ENCODE results near the gene LMO4. TPM values are rescaled to one million over a fixed set of nuclear protein-coding genes. Genes with fewer than 3 reads are reported as not detected.
A peak's percentile ranks its signal among the peaks of the same experiment; 100 is the strongest.

Gene LMO4
- total RNA-seq, 1 donor from 2014 or later, result 42.9 TPM

DNA sequence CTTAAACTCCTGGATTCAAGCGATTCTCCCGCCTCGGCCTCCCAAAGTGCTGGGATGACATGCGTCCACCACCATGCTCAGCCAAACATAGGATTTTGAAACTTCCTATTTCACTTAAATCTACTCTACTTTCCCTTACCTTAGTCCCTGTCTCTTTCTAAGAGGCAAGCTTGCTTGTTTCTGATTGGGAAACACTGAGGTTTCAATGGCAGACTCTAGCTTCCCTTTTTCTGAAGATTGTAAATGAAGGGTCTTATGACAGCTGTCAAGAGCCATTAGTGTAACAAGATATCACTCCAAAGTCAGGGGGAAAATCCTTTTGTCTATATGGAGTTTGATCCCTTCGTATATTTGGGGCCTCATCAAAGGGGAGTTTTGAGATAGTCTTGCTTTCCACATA lies 23.5 kb upstream of the LMO4 start:
- Histone ChIP-seq H3K4me3 (ENCODE audit: insufficient read depth, low read depth, low read length) (no peak overlapping the region), H3K9me3 (ENCODE audit: insufficient read depth, low read depth, low read length) (no peaks in the 10 kb centered on the region), H3K9ac (ENCODE audit: low read length) (no peak overlapping the region), H4K20me1 (ENCODE audit: insufficient read depth, low read length) (no peaks in the 10 kb centered on the region), H3K4me1 (ENCODE audit: insufficient read depth, low read length) (no peaks in the 10 kb centered on the region), H3K27me3 (ENCODE audit: insufficient read depth, low read length) (peaks cover 5% of the 10 kb centered on the region), H3K27ac (ENCODE audit: low read depth, low read length) (no peak overlapping the region), H3K79me2 (ENCODE audit: insufficient read depth, low read length) (no peaks in the 10 kb centered on the region), H3K36me3 (ENCODE audit: insufficient read depth, low read length) (no peaks in the 10 kb centered on the region), H2AFZ (ENCODE audit: low read depth, low read length) (no peak overlapping the region), H3K4me2 (ENCODE audit: low read length) (no peak overlapping the region)
- no peak for DNase-seq (ENCODE audit: low read depth)
- no peak for FAIRE-seq
- Mint-ChIP-seq H3K4me1 (ENCODE audit: low read depth, unreplicated experiment) (no peaks in the 10 kb centered on the region), H3K27ac (ENCODE audit: unreplicated experiment) (no peak overlapping the region), H3K9me3 (ENCODE audit: unreplicated experiment) (no peaks in the 10 kb centered on the region), H3K4me3 (ENCODE audit: unreplicated experiment) (no peak overlapping the region), H3K27me3 (ENCODE audit: low read depth, unreplicated experiment) (peaks cover 12% of the 10 kb centered on the region), H3K36me3 (ENCODE audit: low read depth, unreplicated experiment) (no peaks in the 10 kb centered on the region)
- TF ChIP-seq EZH2 (IDR thresholded peaks at IDR 0.05; ENCODE audit: insufficient read depth, low read length), result no peak
- TF ChIP-seq, protein P1, sequence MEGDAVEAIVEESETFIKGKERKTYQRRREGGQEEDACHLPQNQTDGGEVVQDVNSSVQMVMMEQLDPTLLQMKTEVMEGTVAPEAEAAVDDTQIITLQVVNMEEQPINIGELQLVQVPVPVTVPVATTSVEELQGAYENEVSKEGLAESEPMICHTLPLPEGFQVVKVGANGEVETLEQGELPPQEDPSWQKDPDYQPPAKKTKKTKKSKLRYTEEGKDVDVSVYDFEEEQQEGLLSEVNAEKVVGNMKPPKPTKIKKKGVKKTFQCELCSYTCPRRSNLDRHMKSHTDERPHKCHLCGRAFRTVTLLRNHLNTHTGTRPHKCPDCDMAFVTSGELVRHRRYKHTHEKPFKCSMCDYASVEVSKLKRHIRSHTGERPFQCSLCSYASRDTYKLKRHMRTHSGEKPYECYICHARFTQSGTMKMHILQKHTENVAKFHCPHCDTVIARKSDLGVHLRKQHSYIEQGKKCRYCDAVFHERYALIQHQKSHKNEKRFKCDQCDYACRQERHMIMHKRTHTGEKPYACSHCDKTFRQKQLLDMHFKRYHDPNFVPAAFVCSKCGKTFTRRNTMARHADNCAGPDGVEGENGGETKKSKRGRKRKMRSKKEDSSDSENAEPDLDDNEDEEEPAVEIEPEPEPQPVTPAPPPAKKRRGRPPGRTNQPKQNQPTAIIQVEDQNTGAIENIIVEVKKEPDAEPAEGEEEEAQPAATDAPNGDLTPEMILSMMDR (IDR thresholded peaks at IDR 0.05; ENCODE audit: insufficient read depth, low read depth, low read length), result no peak

DNA sequence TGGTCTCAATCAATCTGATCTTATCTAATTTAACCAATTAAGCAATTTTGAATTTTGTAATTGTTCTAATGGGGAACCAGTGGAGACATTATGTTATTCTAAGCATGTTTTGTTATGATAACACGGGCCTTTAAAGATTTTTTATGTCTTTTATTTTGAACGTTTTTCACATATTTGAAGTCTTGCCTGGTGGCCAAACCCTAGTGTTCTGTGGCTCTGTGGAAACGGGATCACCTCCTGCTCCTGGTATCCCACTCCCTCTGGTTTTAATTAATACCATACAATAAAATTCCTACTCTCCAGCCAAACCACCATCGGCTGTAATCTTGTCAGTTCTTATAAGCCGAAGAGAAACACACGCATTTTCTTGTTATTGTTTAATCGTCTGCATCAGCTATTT lies 22.9 kb upstream of the LMO4 start:
- no peak overlapping the region for H3K27ac Mint-ChIP-seq (ENCODE audit: unreplicated experiment)
- H3K4me3 ChIP-seq (ENCODE audit: insufficient read depth, low read depth, low read length), result no peak overlapping the region
- no peaks in the 10 kb centered on the region for H3K9me3 ChIP-seq (ENCODE audit: insufficient read depth, low read depth, low read length)
- H3K9ac ChIP-seq (ENCODE audit: low read length), result no peak overlapping the region
- no peaks in the 10 kb centered on the region for H3K36me3 Mint-ChIP-seq (ENCODE audit: low read depth, unreplicated experiment)
- no peaks in the 10 kb centered on the region for H3K36me3 ChIP-seq (ENCODE audit: insufficient read depth, low read length)
- H3K9me3 Mint-ChIP-seq (ENCODE audit: unreplicated experiment), result no peaks in the 10 kb centered on the region
- no peaks in the 10 kb centered on the region for H3K4me1 Mint-ChIP-seq (ENCODE audit: low read depth, unreplicated experiment)
- TF ChIP-seq EZH2 (IDR thresholded peaks at IDR 0.05; ENCODE audit: insufficient read depth, low read length), result no peak
- TF ChIP-seq, protein P1 (IDR thresholded peaks at IDR 0.05; ENCODE audit: insufficient read depth, low read depth, low read length), result no peak
- H2AFZ ChIP-seq (ENCODE audit: low read depth, low read length), result no peak overlapping the region
- H3K79me2 ChIP-seq (ENCODE audit: insufficient read depth, low read length), result no peaks in the 10 kb centered on the region
- no peaks in the 10 kb centered on the region for H3K4me1 ChIP-seq (ENCODE audit: insufficient read depth, low read length)
- H3K27me3 ChIP-seq (ENCODE audit: insufficient read depth, low read length), result peaks cover 5% of the 10 kb centered on the region
- H3K4me3 Mint-ChIP-seq (ENCODE audit: unreplicated experiment), result no peak overlapping the region
- DNase-seq (ENCODE audit: low read depth) (peak; percentile 6), FAIRE-seq (no peak)
- no peak overlapping the region for H3K4me2 ChIP-seq (ENCODE audit: low read length)
- H4K20me1 ChIP-seq (ENCODE audit: insufficient read depth, low read length), result no peaks in the 10 kb centered on the region
- peaks cover 12% of the 10 kb centered on the region for H3K27me3 Mint-ChIP-seq (ENCODE audit: low read depth, unreplicated experiment)
- H3K27ac ChIP-seq (ENCODE audit: low read depth, low read length), result no peak overlapping the region

DNA sequence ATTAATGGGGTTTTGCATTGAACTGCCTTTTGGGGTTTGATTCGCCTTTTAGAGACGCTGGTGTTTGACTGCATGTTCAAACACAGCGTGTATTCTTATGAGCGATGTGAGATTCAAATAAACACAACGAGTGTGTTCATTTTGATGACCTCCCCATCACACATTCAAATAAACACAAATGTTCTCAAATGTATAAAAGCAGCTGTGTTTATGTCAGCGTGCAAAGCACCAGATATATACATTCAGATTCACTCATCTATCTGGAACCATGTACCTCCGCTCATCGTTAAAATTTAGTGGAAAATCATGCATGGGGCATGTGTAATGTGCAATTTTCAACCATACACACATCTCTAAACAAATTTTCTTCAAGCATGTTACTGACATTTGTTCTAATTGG lies 21.4 kb upstream of the LMO4 start:
- Mint-ChIP-seq H3K36me3 (ENCODE audit: low read depth, unreplicated experiment) (no peaks in the 10 kb centered on the region), H3K27ac (ENCODE audit: unreplicated experiment) (no peak overlapping the region), H3K4me1 (ENCODE audit: low read depth, unreplicated experiment) (no peaks in the 10 kb centered on the region), H3K27me3 (ENCODE audit: low read depth, unreplicated experiment) (peaks cover 6% of the 10 kb centered on the region), H3K9me3 (ENCODE audit: unreplicated experiment) (no peaks in the 10 kb centered on the region), H3K4me3 (ENCODE audit: unreplicated experiment) (no peak overlapping the region)
- H3K79me2 ChIP-seq (ENCODE audit: insufficient read depth, low read length), result no peaks in the 10 kb centered on the region
- H3K4me3 ChIP-seq (ENCODE audit: insufficient read depth, low read depth, low read length), result no peak overlapping the region
- peaks cover 5% of the 10 kb centered on the region for H3K27me3 ChIP-seq (ENCODE audit: insufficient read depth, low read length)
- no peaks in the 10 kb centered on the region for H4K20me1 ChIP-seq (ENCODE audit: insufficient read depth, low read length)
- H3K4me1 ChIP-seq (ENCODE audit: insufficient read depth, low read length), result no peaks in the 10 kb centered on the region
- no peak overlapping the region for H3K4me2 ChIP-seq (ENCODE audit: low read length)
- H2AFZ ChIP-seq (ENCODE audit: low read depth, low read length), result no peak overlapping the region
- no peak for DNase-seq (ENCODE audit: low read depth)
- no peak for FAIRE-seq
- no peak overlapping the region for H3K9ac ChIP-seq (ENCODE audit: low read length)
- H3K36me3 ChIP-seq (ENCODE audit: insufficient read depth, low read length), result no peaks in the 10 kb centered on the region
- no peaks in the 10 kb centered on the region for H3K9me3 ChIP-seq (ENCODE audit: insufficient read depth, low read depth, low read length)
- TF ChIP-seq EZH2 (IDR thresholded peaks at IDR 0.05; ENCODE audit: insufficient read depth, low read length), result no peak
- TF ChIP-seq, protein P1 (IDR thresholded peaks at IDR 0.05; ENCODE audit: insufficient read depth, low read depth, low read length), result no peak
- no peak overlapping the region for H3K27ac ChIP-seq (ENCODE audit: low read depth, low read length)
